HUES6 (cell line): ENCODE data around the gene CEACAM3.

Experiments used
- H3K27ac ChIP-seq: 2 replicates; pipeline ENCODE4 v1.7.0; 2013; ENCODE audit warnings: low read depth, mild to moderate bottlenecking, low read length, inconsistent platforms
- H3K27me3 ChIP-seq: 2 replicates; pipeline ENCODE4 v1.6.1; 2013; ENCODE audit warnings: low read length; ENCODE audit not compliant: control insufficient read depth, insufficient read depth
- H3K36me3 ChIP-seq: 2 replicates; pipeline ENCODE4 v1.6.1; 2013; ENCODE audit warnings: low read length; ENCODE audit not compliant: control insufficient read depth, insufficient read depth
- H3K4me1 ChIP-seq: 2 replicates; pipeline ENCODE4 v1.6.1; 2013; ENCODE audit warnings: low read length; ENCODE audit not compliant: control insufficient read depth, insufficient read depth
- H3K4me3 ChIP-seq: 2 replicates; pipeline ENCODE4 v1.5.1; 2013; ENCODE audit warnings: low read depth, low read length
- H3K9ac ChIP-seq: one replicate; pipeline ENCODE4 v1.6.1; 2013; ENCODE audit warnings: mild to moderate bottlenecking, low read length
- H3K9me3 ChIP-seq: 2 replicates; pipeline ENCODE4 v1.6.1; 2013; ENCODE audit warnings: low read depth, low read length; ENCODE audit not compliant: control insufficient read depth, insufficient read depth

The CEACAM3 gene

DNA sequence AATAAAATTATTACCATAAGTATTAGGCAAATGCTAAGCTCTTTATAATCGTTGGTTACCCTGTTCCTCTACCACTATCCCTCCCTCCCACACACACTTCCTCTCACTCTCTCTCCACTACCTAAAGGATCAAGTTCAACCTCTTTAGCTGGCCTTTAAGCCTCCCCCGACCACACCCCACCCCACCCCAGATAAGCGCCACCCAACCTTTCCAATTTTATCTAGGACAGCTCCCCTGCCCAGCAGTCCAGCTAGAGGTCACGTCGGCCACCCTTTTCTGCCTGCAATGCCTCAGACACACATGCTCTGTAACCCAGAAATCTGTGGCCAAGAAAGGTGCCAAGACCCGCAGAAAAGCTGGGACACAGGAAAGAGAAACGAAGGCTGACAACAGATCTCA, 47.0 kb downstream of the CEACAM3 start:
- no peak overlapping the region for H3K4me3 ChIP-seq
- no peaks in the 10 kb centered on the region for H3K36me3 ChIP-seq
- no peak overlapping the region for H3K9ac ChIP-seq
- peaks cover 17% of the 10 kb centered on the region; the same call in 1 of the 2 replicates for H3K27me3 ChIP-seq
- H3K9me3 ChIP-seq = peaks cover 5% of the 10 kb centered on the region
- no peaks in the 10 kb centered on the region for H3K4me1 ChIP-seq
- no peak overlapping the region for H3K27ac ChIP-seq

DNA sequence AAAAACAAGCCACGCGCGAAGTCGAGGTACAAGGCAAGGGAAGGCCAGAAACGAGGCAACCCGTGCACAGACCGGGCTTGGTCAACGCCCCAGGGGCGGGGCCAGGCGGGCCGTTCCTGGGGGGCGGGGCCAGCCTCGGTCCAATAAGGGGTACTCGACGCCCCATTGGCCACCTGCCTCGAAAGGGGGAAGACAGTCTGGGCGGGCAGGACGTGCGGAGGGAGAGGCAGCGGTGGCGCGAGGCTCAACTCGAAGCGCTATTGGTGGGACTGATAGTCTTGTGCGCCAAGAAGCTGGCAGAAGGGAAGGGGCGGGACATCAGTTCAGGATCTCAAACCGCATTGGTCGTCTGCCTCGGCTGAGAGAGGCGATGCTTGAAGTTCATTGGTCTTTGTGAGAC, 48.2 kb downstream of the CEACAM3 start, which contains the start of gene LYPD4:
TSS of gene LYPD4 (minus strand) at position 83 of the 400 bp plus-strand sequence. CDS start 5,398 bp downstream, outside the sequence.
- no peaks in the 10 kb centered on the region for H3K4me1 ChIP-seq
- no peak within 1 kb of the TSS for H3K4me3 ChIP-seq
- peaks cover 5% of the 10 kb centered on the region for H3K9me3 ChIP-seq
- H3K9ac ChIP-seq = no peak within 1 kb of the TSS
- H3K36me3 ChIP-seq = no peaks in the 10 kb centered on the region
- H3K27me3 ChIP-seq = peaks cover 7% of the 10 kb centered on the region; the same call in 1 of the 2 replicates
- no peak within 1 kb of the TSS for H3K27ac ChIP-seq

DNA sequence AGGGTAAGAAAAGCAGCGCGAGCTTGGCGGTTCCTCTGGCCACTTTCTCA, 48.4 kb downstream of the CEACAM3 start, which contains the start of gene DMRTC2:
TSS of gene DMRTC2 (plus strand) at position 42 of the 50 bp plus-strand sequence. CDS start 2,387 bp downstream, outside the sequence.
- no peaks in the 10 kb centered on the region for H3K36me3 ChIP-seq
- H3K4me1 ChIP-seq = no peaks in the 10 kb centered on the region
- no peak within 1 kb of the TSS for H3K4me3 ChIP-seq
- no peak within 1 kb of the TSS for H3K9ac ChIP-seq
- no peak within 1 kb of the TSS for H3K27ac ChIP-seq
- peaks cover 5% of the 10 kb centered on the region for H3K9me3 ChIP-seq
- H3K27me3 ChIP-seq = peaks cover 7% of the 10 kb centered on the region; the same call in 1 of the 2 replicates

DNA sequence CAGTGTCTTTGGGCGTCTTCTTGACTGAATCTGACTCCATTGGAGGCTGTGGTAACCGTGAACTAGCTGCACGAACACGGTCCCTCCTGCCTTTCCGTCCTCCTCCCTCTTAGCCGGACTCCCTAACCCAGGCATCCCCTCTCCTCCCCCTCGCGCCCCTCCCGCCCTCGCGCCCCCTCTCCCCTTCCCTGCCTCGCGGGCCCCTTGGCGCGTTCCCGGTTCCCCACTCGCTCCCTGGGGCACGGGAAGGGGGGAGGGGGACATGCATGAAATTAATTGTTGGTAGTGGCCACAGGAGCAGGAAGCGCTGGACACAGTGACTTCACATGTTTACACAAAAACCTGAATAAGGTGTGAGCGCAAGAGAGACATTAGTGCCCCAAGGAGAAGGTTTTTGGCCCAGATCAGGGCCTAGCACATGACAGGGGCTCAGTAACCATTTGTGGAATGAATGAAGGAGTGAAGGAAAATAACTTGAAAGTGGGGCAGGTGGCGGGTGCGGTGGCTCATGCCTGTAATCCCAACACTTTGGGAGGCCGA, 48.7 kb downstream of the CEACAM3 start:
- Histone ChIP-seq H3K27me3 (peaks cover 7% of the 10 kb centered on the region; the same call in 1 of the 2 replicates), H3K9ac (no peak overlapping the region), H3K4me1 (no peaks in the 10 kb centered on the region), H3K4me3 (no peak overlapping the region), H3K9me3 (peaks cover 5% of the 10 kb centered on the region), H3K36me3 (no peaks in the 10 kb centered on the region), H3K27ac (no peak overlapping the region)

DNA sequence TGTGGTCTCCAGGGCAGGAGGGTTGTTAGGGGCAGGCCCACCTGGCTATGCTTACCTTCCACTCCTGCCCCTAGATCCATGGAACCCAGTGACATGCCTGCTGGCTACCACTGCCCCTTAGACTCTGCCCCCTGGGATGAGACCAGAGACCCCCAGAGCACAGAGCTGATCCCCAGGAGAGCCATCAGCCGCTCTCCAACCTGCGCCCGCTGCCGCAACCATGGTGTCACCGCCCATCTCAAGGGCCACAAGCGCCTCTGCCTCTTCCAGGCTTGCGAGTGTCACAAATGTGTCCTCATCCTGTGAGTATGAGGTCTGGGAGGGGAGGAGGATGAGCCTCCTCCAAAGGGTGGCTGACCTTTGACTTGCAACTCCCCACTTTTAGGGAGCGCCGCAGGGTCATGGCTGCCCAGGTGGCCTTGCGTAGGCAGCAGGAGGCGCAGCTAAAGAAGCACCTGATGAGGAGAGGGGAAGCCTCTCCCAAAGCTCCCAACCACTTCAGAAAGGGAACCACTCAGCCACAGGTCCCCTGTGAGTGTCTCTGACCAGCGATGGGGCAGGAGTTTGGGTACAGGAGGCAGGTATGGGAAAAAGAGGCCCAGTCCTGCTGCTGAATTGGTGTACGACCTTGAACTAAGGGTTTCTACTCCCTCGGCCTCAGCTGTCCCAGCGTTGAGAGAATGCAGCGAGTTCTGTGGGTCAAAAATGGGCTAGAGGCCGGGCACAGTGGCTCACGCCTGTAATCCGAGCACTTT, 51.1 kb downstream of the CEACAM3 start:
- H3K27me3 ChIP-seq = peaks cover 12% of the 10 kb centered on the region
- no peak overlapping the region for H3K4me3 ChIP-seq
- H3K4me1 ChIP-seq = peaks cover 10% of the 10 kb centered on the region; the same call in 1 of the 2 replicates
- no peak overlapping the region for H3K9ac ChIP-seq
- H3K36me3 ChIP-seq = no peaks in the 10 kb centered on the region
- H3K9me3 ChIP-seq = peaks cover 5% of the 10 kb centered on the region
- no peak overlapping the region for H3K27ac ChIP-seq

DNA sequence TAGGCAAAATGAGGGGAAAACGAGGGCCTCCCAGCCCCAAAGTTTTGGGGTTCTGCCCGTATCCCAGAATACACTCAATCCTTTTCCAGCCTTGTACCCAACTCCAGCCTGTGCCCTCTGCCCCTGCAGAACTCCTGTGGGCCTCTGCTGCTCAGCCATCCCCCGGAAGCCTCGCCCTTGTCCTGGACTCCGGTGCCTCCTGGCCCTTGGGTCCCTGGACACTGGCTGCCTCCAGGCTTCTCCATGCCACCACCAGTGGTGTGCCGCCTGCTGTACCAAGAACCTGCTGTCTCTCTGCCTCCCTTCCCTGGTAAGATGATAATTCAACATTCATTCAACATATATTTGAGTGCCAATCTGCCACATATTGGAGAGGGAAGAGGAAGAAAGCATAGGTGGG, 52.3 kb downstream of the CEACAM3 start:
- Histone ChIP-seq H3K27me3 (peaks cover 22% of the 10 kb centered on the region), H3K4me1 (peaks cover 10% of the 10 kb centered on the region; the same call in 1 of the 2 replicates)

DNA sequence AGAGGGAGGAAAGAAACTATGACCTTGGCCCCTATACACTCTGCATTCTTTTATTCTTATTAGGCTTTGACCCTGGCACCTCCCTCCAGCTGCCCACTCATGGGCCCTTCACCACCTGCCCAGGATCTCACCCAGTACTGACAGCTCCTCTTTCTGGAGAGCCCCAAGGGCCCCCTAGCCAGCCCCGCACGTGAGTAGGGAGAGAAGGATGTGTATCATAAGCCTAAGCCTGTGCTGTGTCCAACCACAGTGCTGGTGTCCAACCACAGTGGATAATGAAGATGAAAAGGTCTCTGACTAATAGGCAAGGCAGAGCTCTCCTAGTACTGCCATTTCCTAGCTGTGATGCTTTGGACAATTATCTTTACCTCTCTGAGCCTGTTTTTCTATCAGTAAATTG, 52.7 kb downstream of the CEACAM3 start:
- peaks cover 26% of the 10 kb centered on the region for H3K27me3 ChIP-seq
- H3K27ac ChIP-seq = no peak overlapping the region
- H3K9me3 ChIP-seq = peaks cover 5% of the 10 kb centered on the region
- no peak overlapping the region for H3K4me3 ChIP-seq
- peaks cover 10% of the 10 kb centered on the region; the same call in 1 of the 2 replicates for H3K4me1 ChIP-seq
- H3K9ac ChIP-seq = no peak overlapping the region
- H3K36me3 ChIP-seq = no peaks in the 10 kb centered on the region

More for the DNA sequence above, 52.3 kb downstream of the CEACAM3 start:
- peaks cover 5% of the 10 kb centered on the region for H3K9me3 ChIP-seq
- no peaks in the 10 kb centered on the region for H3K36me3 ChIP-seq
- no peak overlapping the region for H3K27ac ChIP-seq
- no peak overlapping the region for H3K9ac ChIP-seq
- no peak overlapping the region for H3K4me3 ChIP-seq

DNA sequence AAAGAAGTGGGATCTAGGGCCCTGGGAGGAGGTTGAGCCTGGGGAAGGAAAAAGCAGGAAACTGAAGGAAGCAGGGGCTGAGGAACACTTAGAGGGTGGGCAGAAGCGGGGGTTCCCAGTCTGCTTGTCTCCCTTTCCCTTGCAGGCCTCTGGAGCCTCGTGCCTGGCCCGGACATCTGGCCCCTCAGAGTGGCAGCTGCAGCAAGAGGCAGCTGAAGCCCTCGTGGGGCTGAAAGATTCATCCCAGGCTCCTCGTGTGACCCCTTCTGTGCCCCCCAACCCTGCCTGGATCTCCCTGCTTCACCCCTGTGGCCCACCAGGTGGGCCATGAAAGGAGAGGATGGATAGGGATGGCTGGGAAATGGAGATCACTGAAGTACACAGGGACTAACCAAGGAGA, 54.0 kb downstream of the CEACAM3 start:
- no peak overlapping the region for H3K27ac ChIP-seq
- H3K27me3 ChIP-seq = peaks cover 32% of the 10 kb centered on the region
- H3K4me3 ChIP-seq = no peak overlapping the region
- no peak overlapping the region for H3K9ac ChIP-seq
- H3K9me3 ChIP-seq = no peaks in the 10 kb centered on the region
- H3K4me1 ChIP-seq = peaks cover 10% of the 10 kb centered on the region; the same call in 1 of the 2 replicates
- H3K36me3 ChIP-seq = no peaks in the 10 kb centered on the region

DNA sequence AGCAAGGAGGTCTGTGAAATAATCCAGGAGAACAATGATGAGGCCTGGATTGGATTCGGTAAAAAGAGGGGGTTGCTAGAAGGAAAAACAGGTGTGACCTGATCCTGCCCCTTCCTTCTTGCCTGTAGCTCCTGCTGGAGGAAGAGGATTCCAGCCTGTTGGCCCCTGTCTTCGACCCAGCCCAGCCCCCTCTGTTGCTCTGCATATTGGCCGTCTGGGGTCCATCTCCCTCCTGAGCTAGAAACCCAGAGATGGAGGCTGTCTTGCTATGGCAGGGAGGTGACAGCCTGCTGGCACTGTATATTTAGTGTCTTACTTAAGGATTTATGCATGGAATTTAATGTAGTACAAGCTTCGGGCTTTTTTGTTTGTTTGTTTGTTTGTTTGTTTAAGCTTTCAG, 55.1 kb downstream of the CEACAM3 start:
- no peaks in the 10 kb centered on the region for H3K9me3 ChIP-seq
- no peaks in the 10 kb centered on the region for H3K36me3 ChIP-seq
- peaks cover 10% of the 10 kb centered on the region; the same call in 1 of the 2 replicates for H3K4me1 ChIP-seq
- H3K9ac ChIP-seq = no peak overlapping the region
- no peak overlapping the region for H3K27ac ChIP-seq
- peaks cover 32% of the 10 kb centered on the region for H3K27me3 ChIP-seq
- no peak overlapping the region for H3K4me3 ChIP-seq

DNA sequence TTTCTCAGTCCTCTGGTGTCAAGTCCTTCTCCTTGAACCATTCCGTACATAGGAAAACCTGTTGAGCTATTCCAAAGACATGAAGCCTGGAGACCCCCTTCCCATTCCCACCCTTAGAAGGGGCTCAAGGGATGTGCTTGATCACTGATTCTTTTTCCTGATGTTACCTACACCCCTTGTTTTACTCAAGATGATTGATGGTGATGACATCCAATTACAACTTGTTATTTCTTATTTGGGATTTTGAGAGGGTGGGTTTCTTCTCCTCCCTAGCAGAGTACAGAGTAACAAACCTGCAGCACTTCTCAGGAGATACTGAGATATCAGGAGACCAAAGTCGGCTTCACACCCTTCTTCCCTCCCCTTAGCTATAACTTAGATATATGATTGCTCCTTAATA, 57.0 kb downstream of the CEACAM3 start:
- H3K36me3 ChIP-seq = no peaks in the 10 kb centered on the region
- H3K27ac ChIP-seq = no peak overlapping the region
- H3K4me1 ChIP-seq = peaks cover 10% of the 10 kb centered on the region; the same call in 1 of the 2 replicates
- H3K4me3 ChIP-seq = no peak overlapping the region
- H3K27me3 ChIP-seq = peaks cover 28% of the 10 kb centered on the region
- no peaks in the 10 kb centered on the region for H3K9me3 ChIP-seq
- H3K9ac ChIP-seq = no peak overlapping the region

DNA sequence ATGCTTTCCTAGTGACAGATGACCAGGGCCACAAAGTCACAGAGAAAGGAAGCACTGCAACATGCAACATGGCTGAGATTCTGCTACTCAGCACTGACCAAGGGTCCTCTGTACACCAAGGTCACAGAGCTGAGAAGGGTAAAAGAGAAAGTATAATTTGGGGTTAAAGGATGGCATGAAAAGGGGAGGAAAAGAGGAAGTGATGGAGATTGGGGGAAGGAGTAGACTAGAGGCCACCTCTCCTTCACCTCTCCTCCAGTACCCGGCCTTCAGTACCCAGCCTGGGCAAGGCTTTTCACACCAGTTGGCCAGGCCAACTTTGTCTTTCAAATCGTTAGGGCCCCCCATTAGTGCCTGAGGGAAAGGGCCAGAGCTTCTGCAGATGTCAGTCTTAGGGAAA, 57.4 kb downstream of the CEACAM3 start:
- H3K9ac ChIP-seq = no peak overlapping the region
- no peaks in the 10 kb centered on the region for H3K9me3 ChIP-seq
- peaks cover 28% of the 10 kb centered on the region for H3K27me3 ChIP-seq
- no peak overlapping the region for H3K27ac ChIP-seq
- no peaks in the 10 kb centered on the region for H3K36me3 ChIP-seq
- peaks cover 10% of the 10 kb centered on the region; the same call in 1 of the 2 replicates for H3K4me1 ChIP-seq
- no peak overlapping the region for H3K4me3 ChIP-seq
